Measurements from ENCODE around the gene SMYD2.

GRCh38 chr1:214303141-214303930 lies 22.4 kb downstream of the SMYD2 start:
- TF ChIP-seq CTCF (IDR thresholded peaks at IDR 0.05): no peak
- no peak for TF ChIP-seq POLR2A (IDR thresholded peaks at IDR 0.05)
